GM21786 (cell line): ENCODE measurements around the gene GHRHR.

Experiments
- ATAC-seq: cut with Tn5 transposase; IDR thresholded peaks from one replicate; pipeline ENCODE4 v1.9.1; 2021; ENCODE audit not compliant: unreplicated experiment

The GHRHR gene

DNA sequence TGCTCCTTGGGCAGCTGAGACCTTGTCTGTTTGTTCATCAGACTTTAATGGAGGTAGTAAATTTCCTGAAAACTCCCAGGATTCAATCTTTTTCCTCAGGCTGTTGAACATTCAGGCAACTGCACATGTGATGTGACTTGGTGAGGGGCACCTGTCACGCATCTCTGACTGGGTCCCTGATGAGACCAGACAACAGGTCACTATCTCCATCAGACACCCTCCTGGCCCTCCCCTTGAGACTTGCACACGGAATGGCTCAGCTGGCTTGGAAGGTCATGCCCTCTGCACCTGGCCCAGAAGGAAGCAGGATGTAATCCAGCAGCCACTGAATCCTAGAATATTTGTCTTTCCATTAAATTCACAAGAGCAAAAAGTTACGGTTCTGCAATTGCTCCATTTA, 36.2 kb upstream of the GHRHR start:
- no peak for ATAC-seq

DNA sequence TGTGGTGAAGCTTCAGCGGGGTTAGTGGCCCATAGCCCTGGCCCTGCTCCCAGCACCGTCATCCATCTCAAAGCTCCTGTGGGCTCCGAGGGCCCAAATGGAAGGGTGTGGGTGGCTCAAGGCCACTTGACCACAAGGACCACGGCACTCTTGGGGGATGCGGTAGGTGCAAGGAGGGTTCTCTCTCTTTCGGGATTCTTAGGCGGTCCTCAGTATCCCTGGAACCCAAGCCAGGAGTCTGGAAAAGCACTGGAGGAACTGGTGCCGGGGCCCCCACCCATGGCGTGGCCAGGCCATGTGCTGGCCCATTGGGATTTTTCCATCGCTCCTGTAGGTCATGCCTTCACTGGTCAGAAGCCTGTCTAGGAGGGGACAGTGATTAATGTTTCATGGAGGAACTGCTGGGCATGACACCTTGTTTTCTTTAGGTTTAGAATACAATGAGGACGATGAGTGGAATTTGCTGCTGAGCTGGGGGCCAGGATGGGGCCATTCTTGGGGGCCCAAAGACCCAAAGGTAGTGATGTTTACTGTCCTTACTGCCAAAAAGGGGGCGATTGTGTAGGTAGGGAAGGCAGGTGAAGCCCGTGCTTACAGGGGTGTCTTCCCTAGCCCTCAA, 35.4 kb upstream of the GHRHR start:
- ATAC-seq, result no peak

DNA sequence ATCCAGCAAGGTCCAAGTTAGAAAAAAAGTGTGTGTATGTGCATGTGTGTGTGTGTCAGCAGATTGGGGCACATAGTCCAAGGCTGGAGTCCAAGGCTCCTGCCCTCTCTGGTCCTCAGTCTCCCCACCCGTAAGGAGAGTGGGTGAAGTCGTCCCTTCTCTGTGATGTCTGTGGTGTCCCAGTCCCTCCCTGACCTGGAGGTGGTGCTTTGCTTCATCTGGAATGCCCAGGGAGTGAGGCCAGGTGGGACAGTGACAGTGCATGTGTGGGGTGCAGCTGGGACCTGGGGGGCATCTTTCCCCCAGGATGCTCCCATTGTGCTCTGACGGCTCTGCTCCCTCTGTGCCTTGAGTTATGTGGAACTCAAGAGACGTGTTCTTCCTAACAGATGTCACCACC, 34.1 kb upstream of the GHRHR start:
- ATAC-seq, result no peak

DNA sequence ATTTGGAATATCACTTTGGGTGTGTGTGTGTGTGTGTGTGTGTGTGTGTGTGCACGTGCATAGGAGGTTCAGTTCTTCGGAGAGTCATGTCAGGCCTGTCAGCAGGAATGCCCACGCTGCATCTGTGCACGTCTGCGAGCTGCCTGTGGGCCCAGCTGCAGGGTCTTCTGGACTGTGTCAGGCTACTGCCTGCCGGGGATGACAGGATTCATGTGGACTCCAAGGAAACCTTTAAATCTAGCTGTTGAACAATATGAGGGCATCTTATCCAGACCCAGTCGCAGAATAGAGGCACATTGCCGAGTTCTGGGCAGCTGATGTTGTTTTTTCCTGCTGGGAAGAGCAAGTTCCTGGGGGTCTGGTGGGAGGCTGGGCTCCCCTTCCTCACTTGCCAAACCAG, 33.1 kb upstream of the GHRHR start:
- ATAC-seq, result no peak

DNA sequence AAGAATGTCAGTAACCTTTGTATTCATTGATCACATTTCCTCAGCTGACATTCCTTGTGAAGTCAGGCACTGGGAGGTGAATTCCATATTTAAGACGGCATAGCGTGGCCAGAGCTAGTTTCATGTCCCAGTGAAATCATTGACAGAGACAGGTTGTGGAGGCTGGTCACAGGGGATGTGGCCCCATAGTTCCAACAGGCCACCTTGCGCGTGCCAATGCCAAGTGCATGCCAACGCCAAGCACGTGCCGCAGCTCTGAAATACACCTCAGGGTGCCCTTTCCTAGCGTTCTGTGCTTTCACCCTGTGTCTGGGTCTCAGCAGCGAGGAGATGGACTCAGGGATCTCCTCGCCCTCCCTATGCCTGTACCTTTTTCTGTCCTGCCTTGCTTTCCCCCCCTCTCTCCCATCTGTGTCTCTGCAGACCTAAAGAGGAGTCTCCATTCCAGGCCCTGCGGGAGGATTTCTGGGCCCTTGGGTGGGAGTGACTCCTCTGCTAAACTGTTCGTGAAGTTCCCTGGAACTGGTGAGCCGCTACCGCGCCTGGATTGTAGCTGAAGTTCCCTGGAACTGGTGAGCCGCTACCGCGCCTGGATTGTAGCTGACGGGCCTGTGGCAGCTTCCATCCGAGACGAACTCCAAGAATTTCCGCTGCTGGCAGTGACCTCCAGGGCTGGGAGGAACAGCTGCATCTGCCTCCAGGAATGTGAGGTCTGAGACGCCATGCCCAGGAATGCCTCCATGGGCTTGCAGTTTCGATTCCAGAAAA, 32.4 kb upstream of the GHRHR start:
- no peak for ATAC-seq

DNA sequence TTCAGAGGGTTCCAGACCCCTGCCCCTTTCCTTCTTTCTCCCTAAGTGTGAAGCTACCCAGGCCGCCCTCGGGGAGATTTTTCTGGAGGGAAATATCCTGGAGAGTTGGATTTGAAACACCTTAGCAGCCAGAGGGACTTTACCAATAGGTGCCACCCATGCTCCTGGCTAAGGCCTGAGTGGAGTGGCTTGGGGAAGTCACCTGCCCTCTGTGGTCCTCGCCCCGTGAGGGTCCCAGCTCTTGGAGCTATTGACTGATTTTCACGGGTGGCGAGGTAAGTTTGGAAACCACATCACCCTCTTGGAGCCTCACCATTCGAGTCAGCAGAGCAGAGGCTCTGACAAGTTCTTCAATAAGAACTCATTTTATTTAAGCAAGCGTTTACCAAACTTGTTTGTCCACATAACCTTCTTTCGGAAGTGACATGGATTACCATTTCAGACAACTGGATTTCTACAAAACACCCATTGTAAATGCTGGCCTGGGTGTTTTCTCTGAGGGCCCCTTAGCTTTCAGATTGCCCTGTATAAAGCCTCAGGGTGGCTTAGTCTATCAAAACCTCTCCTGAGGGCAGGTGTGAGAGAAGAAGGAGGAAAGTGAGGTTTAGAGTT, 31.7 kb upstream of the GHRHR start:
- ATAC-seq, result no peak

DNA sequence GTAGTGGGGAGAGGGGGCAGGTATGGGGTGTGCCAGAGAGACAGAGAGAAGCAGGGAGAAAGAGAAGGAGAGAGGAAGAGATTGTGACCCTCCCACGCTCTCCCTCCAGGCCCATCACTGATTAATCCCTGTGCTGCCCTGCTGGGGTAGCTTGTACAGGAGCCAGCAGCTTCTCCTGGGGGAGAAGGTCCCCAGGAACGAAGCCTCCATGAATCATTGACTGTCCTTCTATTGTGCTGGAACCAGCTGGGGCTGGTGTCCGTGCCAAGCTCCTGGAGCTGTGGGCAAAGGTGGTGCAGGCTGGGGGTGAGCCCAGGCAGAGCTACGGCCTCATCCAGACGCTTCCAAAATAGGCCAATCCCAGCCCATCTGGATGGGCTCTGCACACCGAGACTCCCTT, 31.2 kb upstream of the GHRHR start:
- no peak for ATAC-seq

DNA sequence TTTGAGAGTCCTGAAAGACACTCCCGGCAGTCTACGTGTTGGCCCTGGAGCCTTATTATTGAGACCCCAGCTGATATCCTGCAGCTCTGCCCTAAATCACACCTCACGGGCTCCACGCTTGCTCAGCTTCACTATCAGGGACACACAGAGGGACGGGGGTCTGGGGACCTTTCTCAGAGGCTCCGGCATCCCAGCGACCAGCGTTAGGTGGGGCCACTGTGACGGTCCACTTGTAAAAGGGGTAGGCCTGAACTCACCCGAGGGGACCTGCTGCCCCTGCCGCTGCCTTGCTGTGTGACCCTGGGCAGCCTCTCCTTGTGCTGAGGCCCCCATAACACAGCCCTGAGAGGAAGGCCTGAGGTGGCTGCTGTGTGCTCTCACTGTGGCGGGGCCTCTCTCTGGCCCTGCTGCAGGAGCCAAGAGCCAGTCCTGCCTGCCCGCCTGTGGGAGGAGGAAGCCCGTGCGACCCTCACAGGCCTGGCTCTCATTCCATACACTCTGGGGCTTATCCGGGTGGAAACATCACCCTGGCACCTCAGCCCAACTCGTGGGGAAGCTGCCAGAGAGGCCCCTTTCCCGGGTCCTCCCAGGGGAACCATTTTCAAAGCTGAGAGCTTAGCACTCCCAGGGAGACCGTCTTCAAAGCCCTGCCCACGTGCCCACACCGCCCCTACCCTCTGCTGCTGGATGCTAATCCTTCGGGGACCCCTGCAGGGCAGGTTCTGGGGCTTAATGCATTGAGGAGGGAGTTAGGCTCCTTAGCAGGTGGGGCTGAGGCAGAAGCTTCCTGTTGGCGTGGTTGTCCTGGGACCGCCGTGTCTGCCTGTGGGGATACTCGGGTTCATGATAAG, 30.4 kb upstream of the GHRHR start:
- ATAC-seq, result no peak

DNA sequence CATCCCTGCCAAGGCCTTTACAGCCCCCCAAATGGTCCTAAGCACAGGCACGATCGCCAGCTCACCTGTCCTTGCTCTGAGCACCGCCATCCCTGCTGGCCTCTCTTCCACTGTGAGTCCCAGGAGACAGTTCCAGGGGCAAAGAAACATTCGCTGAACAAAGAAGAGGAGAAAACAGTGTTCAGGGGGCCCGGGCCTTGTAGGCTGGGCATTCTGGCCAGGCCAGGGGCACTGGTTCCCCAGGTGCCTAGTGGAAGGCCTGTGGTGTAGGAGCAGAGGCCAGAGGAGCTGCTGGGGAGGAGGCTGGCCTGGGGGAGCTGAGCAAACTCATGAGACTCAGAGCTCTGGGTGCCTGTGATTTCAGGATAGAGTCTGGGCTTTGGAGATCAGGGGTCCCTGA, 29.5 kb upstream of the GHRHR start:
- ATAC-seq, result no peak

DNA sequence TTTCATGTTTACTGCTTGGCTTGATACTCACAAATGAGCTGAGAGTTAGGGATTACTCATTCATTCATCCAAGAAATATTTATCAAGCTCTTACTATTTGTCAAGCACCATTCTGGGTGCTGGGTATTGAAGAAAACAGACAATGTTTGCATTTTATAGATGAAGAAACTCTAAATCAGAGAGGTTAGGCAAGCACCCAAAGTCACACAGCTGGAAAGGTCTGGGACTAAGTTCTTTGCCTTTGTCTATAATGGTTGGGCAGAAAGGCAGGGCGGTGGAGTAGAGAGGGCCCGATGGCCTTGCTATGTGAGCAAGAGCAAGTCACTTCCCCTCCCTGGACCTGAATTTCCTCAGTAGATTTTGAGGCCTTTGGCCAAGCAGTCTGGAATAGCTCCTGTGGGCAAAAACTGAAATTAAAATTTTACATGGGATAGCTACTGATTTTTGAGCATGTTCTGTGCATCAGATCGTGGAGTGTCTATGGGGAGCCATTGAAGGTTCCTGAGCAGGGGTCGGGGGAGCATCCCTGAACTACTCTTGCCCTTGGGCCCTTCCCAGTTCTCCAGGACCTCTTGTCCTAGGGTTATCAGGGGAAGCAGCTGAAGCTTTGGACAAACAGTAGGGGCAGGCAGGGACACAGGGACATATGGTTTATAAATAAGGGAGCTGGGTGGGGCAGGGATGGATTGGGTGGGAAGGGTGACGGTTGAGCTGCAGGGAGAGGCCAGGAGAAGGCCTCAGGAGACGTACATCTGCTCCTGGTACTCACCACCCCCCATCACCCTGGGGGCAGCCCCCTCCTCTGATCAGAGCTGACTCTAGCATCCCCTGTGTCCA, 28.8 kb upstream of the GHRHR start:
- ATAC-seq, result no peak

DNA sequence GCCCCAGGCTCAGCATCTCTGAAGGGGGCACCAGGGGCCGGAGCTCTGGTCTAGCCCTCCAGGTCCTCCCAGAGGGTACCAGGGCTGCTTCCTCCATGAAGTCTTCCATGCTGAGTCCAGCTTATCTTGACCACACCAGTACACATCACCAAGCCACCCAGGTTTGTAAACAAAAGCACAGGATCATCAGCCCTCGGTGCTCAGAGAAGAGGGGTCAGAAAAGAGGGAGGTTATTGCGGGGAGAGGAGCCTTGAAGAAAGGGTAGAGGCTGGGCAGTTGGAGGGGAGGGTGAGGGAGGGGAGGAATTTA, 28.2 kb upstream of the GHRHR start:
- ATAC-seq, result no peak

DNA sequence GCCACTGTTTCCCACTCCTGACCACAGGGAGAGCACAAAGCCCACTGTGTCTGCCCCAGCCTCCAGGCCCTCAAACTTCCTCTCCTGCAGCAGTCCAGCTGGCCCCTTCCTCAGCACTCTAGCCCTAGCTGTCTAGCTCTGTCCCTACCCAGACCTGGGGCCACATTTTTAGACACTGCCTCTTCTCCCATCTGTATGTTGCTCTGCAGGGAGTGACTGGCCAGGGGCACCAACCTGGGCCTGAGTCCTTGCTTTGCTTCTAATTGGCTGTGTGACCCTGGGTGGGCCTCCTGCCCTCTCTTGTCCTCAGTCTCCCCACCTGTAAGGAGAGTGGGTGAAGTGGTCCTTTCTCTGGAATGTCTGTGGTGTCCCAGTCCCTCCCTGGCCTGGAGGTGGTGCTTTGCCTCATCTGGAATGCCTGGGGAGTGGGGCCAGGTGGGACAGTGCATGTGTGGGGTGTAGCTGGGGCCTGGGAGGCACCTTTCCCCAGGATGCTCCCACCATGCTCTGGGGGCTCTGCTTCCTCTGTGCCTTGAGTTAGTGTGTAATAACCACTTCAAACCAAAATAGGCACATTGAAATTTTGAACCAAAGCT, 27.0 kb upstream of the GHRHR start:
- no peak for ATAC-seq

DNA sequence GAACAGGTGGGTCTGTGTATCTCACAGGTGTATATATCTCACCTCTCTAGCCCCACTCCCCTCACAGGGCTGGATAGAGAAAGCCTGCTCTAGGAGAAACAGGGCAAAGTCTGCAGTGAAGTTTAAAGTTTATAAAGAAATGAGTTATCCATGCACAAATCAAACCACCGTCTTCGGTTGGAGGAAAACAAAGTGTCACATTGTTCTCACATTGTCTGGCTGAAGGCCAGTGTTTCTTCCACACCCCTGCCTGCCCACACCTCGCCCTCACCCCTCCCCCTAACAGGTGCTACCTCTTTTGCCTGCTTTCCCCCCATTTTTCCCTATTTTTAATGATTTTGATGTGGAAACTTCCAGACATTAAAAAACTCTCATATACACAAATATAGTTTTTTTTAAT, 26.3 kb upstream of the GHRHR start:
- ATAC-seq, result no peak

DNA sequence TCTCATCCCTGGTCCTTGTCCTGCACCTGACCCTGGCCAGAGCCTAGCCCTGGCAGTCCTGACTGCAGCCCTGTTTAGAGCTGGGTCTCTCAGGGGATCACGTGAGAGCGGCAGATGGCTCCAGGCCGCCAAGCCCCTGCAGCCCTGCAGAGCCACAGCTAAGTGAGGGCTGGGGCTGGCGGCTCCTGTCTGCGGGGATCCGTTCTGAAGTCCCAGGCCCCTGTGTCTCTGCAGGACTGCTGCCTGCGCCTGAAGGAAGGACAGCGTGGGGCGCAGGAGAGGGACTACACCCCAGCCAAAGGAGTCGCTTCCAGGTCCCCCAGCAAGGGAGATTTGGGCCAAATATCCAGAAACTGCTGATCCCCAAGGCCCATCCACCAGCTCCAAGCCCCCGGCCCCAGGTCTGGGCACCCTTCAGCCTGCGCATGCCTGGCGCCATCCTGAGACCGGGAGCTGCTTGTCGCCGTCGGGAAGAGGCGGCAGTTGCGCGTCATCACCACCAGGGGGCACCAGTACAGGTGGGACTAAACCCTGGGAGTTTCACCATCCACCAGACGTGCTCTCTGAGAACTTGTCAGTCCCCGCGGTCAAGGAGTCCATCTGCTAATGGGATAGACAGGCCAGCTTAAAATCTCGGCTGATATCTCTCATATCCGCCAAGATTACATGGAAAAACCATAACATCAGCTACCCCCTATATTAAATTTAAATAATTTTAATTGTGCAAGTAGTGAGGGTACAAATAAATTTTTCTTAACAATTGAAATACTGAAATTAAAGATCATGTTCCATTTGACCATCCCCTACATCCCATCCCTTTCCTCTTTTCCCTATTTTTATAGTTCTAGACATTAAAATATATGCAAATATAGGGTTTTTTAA, 25.1 kb upstream of the GHRHR start:
- ATAC-seq, result peak; percentile 89

DNA sequence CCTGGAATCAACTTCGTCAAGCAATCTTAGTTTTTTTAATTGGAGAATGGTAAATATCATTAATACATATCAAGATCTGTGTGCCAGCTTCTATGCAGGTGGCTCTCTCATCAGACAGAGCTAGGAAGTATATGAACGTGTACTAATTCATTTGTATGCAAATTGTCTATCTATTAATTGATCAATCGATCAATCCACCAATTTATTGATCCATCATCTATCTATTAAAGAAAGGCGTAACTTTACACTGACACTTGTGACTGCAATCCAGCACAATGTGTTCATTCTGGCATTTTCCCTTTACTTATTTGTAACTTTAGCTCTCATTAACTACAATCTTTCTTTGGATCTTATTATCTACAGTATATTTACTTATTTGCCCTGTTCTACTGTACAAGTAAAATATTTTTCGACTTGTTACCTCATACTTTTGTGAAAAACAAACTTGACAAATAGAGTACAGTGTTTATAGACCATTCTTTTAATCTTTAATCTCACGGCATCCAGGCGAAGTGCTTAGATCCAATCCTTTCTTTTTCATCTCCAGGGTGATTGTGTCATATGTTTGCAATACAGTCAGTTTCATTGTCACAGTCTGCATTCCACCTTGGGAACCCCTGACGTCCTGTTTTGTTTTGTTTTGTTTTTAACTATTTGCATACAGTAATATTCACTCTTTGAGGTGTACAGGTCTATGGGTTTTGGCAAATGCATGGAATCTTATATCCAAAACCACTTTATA, 22.0 kb upstream of the GHRHR start:
- no peak for ATAC-seq

DNA sequence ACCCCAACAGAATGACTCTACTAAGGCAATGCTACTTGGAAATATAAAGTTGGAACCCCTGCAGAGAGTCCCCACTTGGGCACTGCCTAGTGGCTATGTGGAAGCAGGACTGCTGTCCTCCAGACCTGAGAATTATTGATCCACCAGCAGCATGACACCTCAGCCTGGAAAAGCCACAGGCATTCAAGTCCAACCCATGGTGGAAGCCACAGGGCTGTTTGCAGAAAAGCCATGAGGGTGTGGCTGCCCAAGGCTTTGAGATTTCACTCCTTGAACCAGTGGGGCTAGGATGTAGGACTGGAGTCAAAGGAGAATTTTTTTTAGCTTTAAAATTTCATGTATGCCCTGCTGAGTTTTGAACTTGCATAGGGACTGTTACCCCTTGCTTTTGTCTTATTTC, 13.6 kb upstream of the GHRHR start:
- no peak for ATAC-seq

DNA sequence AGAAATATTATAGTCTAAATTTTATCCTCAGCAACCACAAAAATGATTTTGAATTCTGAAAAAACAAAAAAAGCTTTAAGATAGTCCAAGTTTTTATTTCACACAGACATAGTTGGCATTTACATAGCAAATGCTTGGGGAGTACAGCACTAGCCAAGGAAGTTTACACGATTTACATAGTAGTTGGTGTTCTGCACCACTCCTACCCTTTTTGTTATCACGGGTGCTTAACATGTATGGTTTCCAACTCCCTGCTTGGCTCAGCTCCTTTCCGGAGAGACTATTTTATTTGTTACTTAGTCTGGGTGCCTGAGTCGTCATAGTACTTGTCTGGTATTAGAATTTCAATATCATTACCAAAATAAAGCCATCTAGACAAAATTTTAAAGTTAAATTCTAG, 8.8 kb upstream of the GHRHR start:
- ATAC-seq, result no peak

DNA sequence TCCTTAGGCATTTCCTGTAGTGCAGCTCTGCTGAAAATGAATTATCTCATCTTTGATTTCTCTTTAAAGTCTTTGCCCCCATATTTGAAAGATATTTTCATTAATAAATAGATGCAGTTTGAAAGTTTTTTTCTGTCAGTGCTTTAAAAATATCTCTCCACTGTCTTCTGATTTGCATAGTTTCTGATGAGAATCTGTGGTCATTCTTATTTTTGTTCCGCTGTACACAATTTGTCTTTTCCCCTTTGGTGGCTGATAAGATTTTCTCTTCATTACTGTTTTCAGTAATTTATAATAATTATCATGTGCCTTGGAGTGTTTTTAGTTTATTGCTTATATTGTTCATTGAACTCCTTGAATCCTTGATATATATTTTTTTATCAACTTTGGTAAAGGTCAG, 7.0 kb upstream of the GHRHR start:
- ATAC-seq, result no peak

DNA sequence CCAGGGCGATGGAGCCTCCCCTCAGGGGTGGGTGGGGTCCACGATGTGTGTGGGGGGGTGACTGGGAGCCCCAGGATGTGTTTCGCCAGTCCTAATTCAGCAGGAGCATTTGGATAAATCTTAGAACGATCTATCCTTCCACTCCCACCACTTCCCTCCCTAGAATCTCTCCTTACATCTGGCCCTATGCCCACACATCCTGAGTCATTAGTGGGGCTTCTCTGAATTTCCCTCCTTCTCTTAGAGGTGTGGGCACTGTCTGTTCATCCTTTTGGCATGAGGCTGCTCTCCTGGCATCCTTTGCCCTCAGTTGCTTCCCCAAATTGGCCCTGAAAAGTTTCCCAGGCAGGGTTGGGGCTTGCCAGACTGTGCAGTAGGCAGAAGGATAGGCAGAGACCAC, 1.6 kb downstream of the GHRHR start:
- ATAC-seq, result no peak
